Ovary (tissue), 3 donors: ENCODE measurements around the gene COL6A3.

Experiments used
- POLR2A ChIP-seq: fragments of 450-650 bp; IDR thresholded peaks from one replicate; pipeline ENCODE4 v1.6.1; 2017; ENCODE audit warnings: antibody characterized with exemption, mild to moderate bottlenecking, moderate library complexity
- TF ChIP-seq, protein P1 (sequence below), 3 donors: fragments of 450-650 bp in 2 of 3; fragments of 200-600 bp in 1 of 3; IDR thresholded peaks; one replicate each; pipeline versions ENCODE4 v1.5.1 to v1.8.0; 2016 to 2022; ENCODE audit warnings: antibody characterized with exemption in 3 of 3, mild to moderate bottlenecking in 1 of 3
- donor health status: DM: no; HTN: no; CAD: no.

DNA sequence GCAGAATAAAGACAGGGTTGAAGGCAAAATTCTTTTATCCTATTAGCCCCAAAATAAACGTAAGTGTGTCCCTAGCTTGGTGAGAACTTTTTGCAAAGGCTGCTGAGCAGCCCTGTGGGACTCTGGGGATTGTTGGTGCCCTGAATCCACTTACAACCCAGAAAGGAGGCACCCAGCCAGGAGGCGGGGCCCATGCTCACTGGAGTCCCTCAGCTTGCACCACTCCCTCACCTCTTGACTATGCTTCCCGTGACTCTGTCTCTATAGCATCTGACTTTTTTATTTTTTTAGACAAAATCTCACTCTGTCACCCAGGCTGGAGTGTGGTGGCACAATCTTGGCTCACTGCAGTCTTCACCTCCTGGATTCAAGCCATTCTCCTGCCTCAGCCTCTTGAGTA is 15.8 kb upstream of the COL6A3 start:
- TF ChIP-seq, protein P1, sequence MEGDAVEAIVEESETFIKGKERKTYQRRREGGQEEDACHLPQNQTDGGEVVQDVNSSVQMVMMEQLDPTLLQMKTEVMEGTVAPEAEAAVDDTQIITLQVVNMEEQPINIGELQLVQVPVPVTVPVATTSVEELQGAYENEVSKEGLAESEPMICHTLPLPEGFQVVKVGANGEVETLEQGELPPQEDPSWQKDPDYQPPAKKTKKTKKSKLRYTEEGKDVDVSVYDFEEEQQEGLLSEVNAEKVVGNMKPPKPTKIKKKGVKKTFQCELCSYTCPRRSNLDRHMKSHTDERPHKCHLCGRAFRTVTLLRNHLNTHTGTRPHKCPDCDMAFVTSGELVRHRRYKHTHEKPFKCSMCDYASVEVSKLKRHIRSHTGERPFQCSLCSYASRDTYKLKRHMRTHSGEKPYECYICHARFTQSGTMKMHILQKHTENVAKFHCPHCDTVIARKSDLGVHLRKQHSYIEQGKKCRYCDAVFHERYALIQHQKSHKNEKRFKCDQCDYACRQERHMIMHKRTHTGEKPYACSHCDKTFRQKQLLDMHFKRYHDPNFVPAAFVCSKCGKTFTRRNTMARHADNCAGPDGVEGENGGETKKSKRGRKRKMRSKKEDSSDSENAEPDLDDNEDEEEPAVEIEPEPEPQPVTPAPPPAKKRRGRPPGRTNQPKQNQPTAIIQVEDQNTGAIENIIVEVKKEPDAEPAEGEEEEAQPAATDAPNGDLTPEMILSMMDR (IDR thresholded peaks at IDR 0.05), result no peak
- TF ChIP-seq POLR2A, result no peak
